Cardiac muscle cell (in vitro differentiated cells and primary cell): ENCODE measurements around the gene TMEM255A. TPM values are rescaled to one million over a fixed set of nuclear protein-coding genes. Genes with fewer than 3 reads are reported as not detected.

ENCODE experiments used
- DNase-seq, 2 donors: peaks; one replicate each; pipeline versions ENCODE4 v3.0.0 to v3.0.0-alpha.2; 2010 to 2017; ENCODE audit warnings: low read depth in 1 of 2, low spot score in 1 of 2
- H3K27ac ChIP-seq: fragments of 200-600 bp; sonication (generic); 2 replicates; pipeline ENCODE4 v1.5.1; 2016
- H3K27me3 ChIP-seq: fragments of 200-600 bp; sonication (generic); 2 replicates; pipeline ENCODE4 v1.6.0; 2016; ENCODE audit warnings: control low read depth
- H3K36me3 ChIP-seq: fragments of 200-600 bp; sonication (generic); 2 replicates; pipeline ENCODE4 v1.5.1; 2016; ENCODE audit warnings: control low read depth
- H3K4me1 ChIP-seq: fragments of 200-600 bp; sonication (generic); 2 replicates; pipeline ENCODE4 v1.8.1; 2017; ENCODE audit warnings: low read depth, mild to moderate bottlenecking, mixed run types
- H3K4me3 ChIP-seq: fragments of 200-600 bp; sonication (generic); 2 replicates; pipeline ENCODE4 v1.5.1; 2016; ENCODE audit warnings: mild to moderate bottlenecking
- H3K9me3 ChIP-seq: fragments of 200-600 bp; sonication (generic); 2 replicates; pipeline ENCODE4 v1.5.1; 2017; ENCODE audit warnings: low read depth, mild to moderate bottlenecking, control low read depth
- CTCF ChIP-seq: IDR thresholded peaks from 2 replicates; pipeline ENCODE4 v1.5.1; 2012; ENCODE audit warnings: low read depth, mild to moderate bottlenecking, low read length
- polyA plus RNA-seq: library from polyadenylated mRNA; unstranded; fragments of >200 nt; fragmentation: Nextera tagmentation; extraction: Ambion mirVana; gene quantifications from 2 replicates; pipeline ENCODE4 v1.2.1, GENCODE V29; 2016
- total RNA-seq: library from RNA; depleted of rRNA; stranded (reverse); fragments of >200 nt; gene quantifications from 2 replicates; pipeline ENCODE4 v1.2.3, GENCODE V29; 2016

The TMEM255A gene
- total and polyA plus RNA-seq, 2 experiments from 2014 or later = 3.1 to 5.2 TPM

- no peaks in the 10 kb centered on the region for H3K4me1 ChIP-seq
- no peak overlapping the region for H3K27ac ChIP-seq
- no peaks in the 10 kb centered on the region for H3K36me3 ChIP-seq
- DNase-seq = no peak
- no peak for TF ChIP-seq CTCF
- no peak overlapping the region for H3K4me3 ChIP-seq
- H3K9me3 ChIP-seq = no peaks in the 10 kb centered on the region
- H3K27me3 ChIP-seq = no peaks in the 10 kb centered on the region
Observed at GRCh38 chrX:120304256-120304655, 7.0 kb downstream of the TMEM255A start.

GRCh38 chrX:120302434-120302833 lies 8.8 kb downstream of the TMEM255A start:
- peak in 1 of 2 donors; percentile 40 for DNase-seq
- TF ChIP-seq CTCF = no peak
- H3K27me3 ChIP-seq = no peaks in the 10 kb centered on the region
- no peaks in the 10 kb centered on the region for H3K36me3 ChIP-seq
- H3K9me3 ChIP-seq = no peaks in the 10 kb centered on the region
- H3K4me1 ChIP-seq = no peaks in the 10 kb centered on the region
- no peak overlapping the region for H3K4me3 ChIP-seq
- H3K27ac ChIP-seq = no peak overlapping the region

GRCh38 chrX:120301960-120302359 lies 9.3 kb downstream of the TMEM255A start:
- Histone ChIP-seq H3K4me1 (no peaks in the 10 kb centered on the region), H3K9me3 (no peaks in the 10 kb centered on the region), H3K27ac (no peak overlapping the region), H3K27me3 (no peaks in the 10 kb centered on the region), H3K36me3 (no peaks in the 10 kb centered on the region), H3K4me3 (no peak overlapping the region)
- DNase-seq = no peak
- TF ChIP-seq CTCF = no peak

- H3K27ac ChIP-seq = no peak overlapping the region
- no peaks in the 10 kb centered on the region for H3K9me3 ChIP-seq
- no peaks in the 10 kb centered on the region for H3K4me1 ChIP-seq
- no peak overlapping the region for H3K4me3 ChIP-seq
- TF ChIP-seq CTCF = no peak
- no peaks in the 10 kb centered on the region for H3K27me3 ChIP-seq
- no peak for DNase-seq
- no peaks in the 10 kb centered on the region for H3K36me3 ChIP-seq
Observed at GRCh38 chrX:120301497-120301896, 9.8 kb downstream of the TMEM255A start.

GRCh38 chrX:120299928-120300327 lies 11.3 kb downstream of the TMEM255A start:
- no peaks in the 10 kb centered on the region for H3K4me1 ChIP-seq
- TF ChIP-seq CTCF = peak; percentile 4
- H3K27ac ChIP-seq = no peak overlapping the region
- no peaks in the 10 kb centered on the region for H3K27me3 ChIP-seq
- DNase-seq = peak in 1 of 2 donors; percentile 3
- H3K36me3 ChIP-seq = no peaks in the 10 kb centered on the region
- no peaks in the 10 kb centered on the region for H3K9me3 ChIP-seq
- H3K4me3 ChIP-seq = no peak overlapping the region

GRCh38 chrX:120297923-120298322 lies 13.3 kb downstream of the TMEM255A start:
- no peaks in the 10 kb centered on the region for H3K36me3 ChIP-seq
- H3K27ac ChIP-seq = no peak overlapping the region
- no peak for TF ChIP-seq CTCF
- H3K9me3 ChIP-seq = no peaks in the 10 kb centered on the region
- H3K4me1 ChIP-seq = no peaks in the 10 kb centered on the region
- no peak overlapping the region for H3K4me3 ChIP-seq
- DNase-seq = no peak
- no peaks in the 10 kb centered on the region for H3K27me3 ChIP-seq
